Activated B cell treated with CpG ODN at 0.5 μM for 24 hours (primary cell): ENCODE results near the gene JMJD1C. TPM values are rescaled to one million over a fixed set of nuclear protein-coding genes. Genes with fewer than 3 reads are reported as not detected.

ENCODE experiments used
- ATAC-seq: fragments of 200-7000 bp; cut with Tn5 transposase; one replicate; pipeline ENCODE4 v1.10.0; 2021; ENCODE audit warnings: low read depth, mild to moderate bottlenecking, moderate library complexity
- CTCF ChIA-PET: fragments of 350-600 bp; sonication (Branson Sonifier 250); formaldehyde crosslinking; loops from one replicate; lab custom pipeline; 2021; ENCODE audit warnings: antibody characterized with exemption; lab: Charles Lee
- POLR2A ChIA-PET: fragments of 350-600 bp; sonication (Branson Sonifier 250); formaldehyde crosslinking; loops from one replicate; lab custom pipeline; 2021; ENCODE audit warnings: antibody characterized with exemption; lab: Charles Lee
- DNase-seq: peaks from one replicate; pipeline ENCODE4 v3.0.0; 2022
- H3K27ac Mint-ChIP-seq: one replicate; pipeline ENCODE4 v1.8.0; 2020; ENCODE audit warnings: mixed read lengths
- H3K27me3 Mint-ChIP-seq: one replicate; pipeline ENCODE4 v1.8.0; 2021; ENCODE audit warnings: mixed read lengths
- H3K36me3 Mint-ChIP-seq: one replicate; pipeline ENCODE4 v1.8.0; 2021; ENCODE audit warnings: low read depth, mixed read lengths
- H3K4me1 Mint-ChIP-seq: one replicate; pipeline ENCODE4 v1.8.0; 2021; ENCODE audit warnings: mixed read lengths
- H3K4me3 Mint-ChIP-seq: one replicate; pipeline ENCODE4 v1.8.0; 2020; ENCODE audit warnings: mild to moderate bottlenecking, mixed read lengths
- H3K9me3 Mint-ChIP-seq: one replicate; pipeline ENCODE4 v1.8.0; 2020; ENCODE audit warnings: mixed read lengths
- CTCF ChIP-seq: fragments of 200-600 bp; IDR thresholded peaks from one replicate; pipeline ENCODE4 v1.8.0; 2022; ENCODE audit warnings: antibody characterized with exemption, mild to moderate bottlenecking
- intact Hi-C: fragments of 100-400 bp; cut with micrococcal nuclease; formaldehyde crosslinking; loops from one replicate; pipeline ENCODE4 v1.15.1; 2024
- total RNA-seq: library from RNA; stranded (reverse); gene quantifications from 2 replicates; pipeline ENCODE4 v1.2.3, GENCODE V29; 2022

JMJD1C gene
- total RNA-seq, 1 donor from 2014 or later: 176 TPM

GRCh38 chr10:63323701-63324494 lies 141.9 kb downstream of the JMJD1C start:
- no peak overlapping the region for H3K4me3 Mint-ChIP-seq
- no peaks in the 10 kb centered on the region for H3K27me3 Mint-ChIP-seq
- no peaks in the 10 kb centered on the region for H3K9me3 Mint-ChIP-seq
- H3K4me1 Mint-ChIP-seq: no peaks in the 10 kb centered on the region
- CTCF ChIA-PET: interaction anchor here (1.1 kb wide), 1 partner anchor 157 kb away, joined by 3 read pairs; no protein-coding TSS in a partner anchor
- POLR2A ChIA-PET: interaction anchor here (0.6 kb wide), 4 partner anchors 17 to 107 kb away, joined by 3 to 10 read pairs (median 4); no protein-coding TSS in a partner anchor
- H3K36me3 Mint-ChIP-seq: peaks cover 14% of the 10 kb centered on the region
- intact Hi-C loops: no loop called here
- ATAC-seq (no peak), DNase-seq (no peak)
- TF ChIP-seq CTCF: no peak
- no peak overlapping the region for H3K27ac Mint-ChIP-seq

- intact Hi-C loops: no loop called here
- DNase-seq: no peak
- ATAC-seq: no peak
- POLR2A ChIA-PET: no interaction called here
- CTCF ChIA-PET: no interaction called here
- no peak overlapping the region for H3K4me3 Mint-ChIP-seq
- H3K36me3 Mint-ChIP-seq: peaks cover 14% of the 10 kb centered on the region
- no peaks in the 10 kb centered on the region for H3K9me3 Mint-ChIP-seq
- no peak for TF ChIP-seq CTCF
- H3K27ac Mint-ChIP-seq: no peak overlapping the region
- H3K27me3 Mint-ChIP-seq: no peaks in the 10 kb centered on the region
- H3K4me1 Mint-ChIP-seq: no peaks in the 10 kb centered on the region
Observed at GRCh38 chr10:63320683-63321082, 145.1 kb downstream of the JMJD1C start.

DNA sequence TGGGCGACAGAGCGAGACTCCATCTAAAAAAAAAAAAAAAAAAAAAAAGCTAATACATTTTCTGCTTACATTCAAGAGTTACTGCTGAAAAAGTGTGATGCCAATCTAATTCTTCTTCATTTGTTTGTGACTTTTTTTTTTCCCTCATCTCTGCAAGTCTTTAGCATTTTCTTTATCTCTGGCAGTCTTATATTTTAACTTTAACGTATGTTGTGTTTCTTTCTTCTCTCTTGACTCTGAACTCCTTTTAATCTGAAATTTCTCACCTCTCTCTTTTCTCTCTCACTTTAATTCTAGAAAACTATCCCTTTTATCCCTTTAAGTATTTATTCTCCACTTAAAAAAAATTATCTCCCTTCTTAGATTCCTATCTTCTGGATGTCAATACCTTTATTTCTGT lies 146.5 kb downstream of the JMJD1C start:
- H3K27me3 Mint-ChIP-seq: no peaks in the 10 kb centered on the region
- H3K36me3 Mint-ChIP-seq: peaks cover 14% of the 10 kb centered on the region
- DNase-seq (no peak), ATAC-seq (no peak)
- ChIA-PET CTCF (no interaction called here), POLR2A (no interaction called here)
- no peak overlapping the region for H3K4me3 Mint-ChIP-seq
- intact Hi-C loops: no loop called here
- no peak for TF ChIP-seq CTCF
- H3K4me1 Mint-ChIP-seq: no peaks in the 10 kb centered on the region
- no peaks in the 10 kb centered on the region for H3K9me3 Mint-ChIP-seq
- no peak overlapping the region for H3K27ac Mint-ChIP-seq

- no peaks in the 10 kb centered on the region for H3K9me3 Mint-ChIP-seq
- H3K27me3 Mint-ChIP-seq: no peaks in the 10 kb centered on the region
- ATAC-seq (no peak), DNase-seq (no peak)
- no peak overlapping the region for H3K27ac Mint-ChIP-seq
- TF ChIP-seq CTCF: no peak
- intact Hi-C loops: no loop called here
- POLR2A ChIA-PET: no interaction called here
- CTCF ChIA-PET: no interaction called here
- no peak overlapping the region for H3K4me3 Mint-ChIP-seq
- no peaks in the 10 kb centered on the region for H3K4me1 Mint-ChIP-seq
- peaks cover 16% of the 10 kb centered on the region for H3K36me3 Mint-ChIP-seq
Observed at GRCh38 chr10:63318491-63318890, 147.3 kb downstream of the JMJD1C start.

GRCh38 chr10:63314020-63314419 lies 151.8 kb downstream of the JMJD1C start:
- Mint-ChIP-seq H3K27ac (no peak overlapping the region), H3K4me1 (no peaks in the 10 kb centered on the region), H3K9me3 (peaks cover 4% of the 10 kb centered on the region), H3K4me3 (no peak overlapping the region), H3K27me3 (no peaks in the 10 kb centered on the region), H3K36me3 (peaks cover 5% of the 10 kb centered on the region)
- intact Hi-C loops: no loop called here
- TF ChIP-seq CTCF: no peak
- ATAC-seq: no peak
- CTCF ChIA-PET: no interaction called here
- POLR2A ChIA-PET: interaction anchor here (0.6 kb wide), 1 partner anchor 23 kb away, joined by 7 read pairs; no protein-coding TSS in a partner anchor
- no peak for DNase-seq
